Gastroesophageal sphincter (tissue), 4 donors: ENCODE measurements around the gene CWC25. TPM values are rescaled to one million over a fixed set of nuclear protein-coding genes. Genes with fewer than 3 reads are reported as not detected.

Source experiments
- ATAC-seq: fragments of 150-250 bp; one replicate; pipeline ENCODE4 v1.9.1; 2016; ENCODE audit warnings: mild to moderate bottlenecking, moderate library complexity
- H3K27ac ChIP-seq, 4 donors: fragments of 200-600 bp; sonication (generic) in 3 of 4; 1 replicate in 3 of 4; 2 replicates in 1 of 4; pipeline ENCODE4 v1.5.1; 2016 to 2019
- H3K27me3 ChIP-seq: fragments of 200-600 bp; sonication (generic); one replicate; pipeline ENCODE4 v1.5.1; 2019
- H3K36me3 ChIP-seq, 2 donors: fragments of 200-600 bp; sonication (generic); one replicate each; pipeline ENCODE4 v1.5.1; 2019; ENCODE audit warnings: control low read depth in 1 of 2
- H3K4me1 ChIP-seq, 3 donors: fragments of 200-600 bp; sonication (generic); 1 replicate in 2 of 3; 2 replicates in 1 of 3; pipeline ENCODE4 v1.5.1; 2016 to 2019; ENCODE audit warnings: control low read depth in 2 of 3
- H3K4me3 ChIP-seq, 2 donors: fragments of 200-600 bp; sonication (generic); one replicate each; pipeline ENCODE4 v1.5.1; 2019; ENCODE audit warnings: mild to moderate bottlenecking in 1 of 2, moderate library complexity in 1 of 2
- H3K9me3 ChIP-seq, 3 donors: fragments of 200-600 bp; sonication (generic); one replicate each; pipeline ENCODE4 v1.5.1; 2017 to 2019; ENCODE audit warnings: control low read depth in 2 of 3
- CTCF ChIP-seq, 4 experiments: fragments of 200-600 bp in 2 of 4; fragments of 450-650 bp in 2 of 4; sonication (generic) in 1 of 4; IDR thresholded peaks; one replicate each; pipeline ENCODE4 v1.5.1; 2017 to 2019; ENCODE audit warnings: antibody characterized with exemption in 4 of 4, mild to moderate bottlenecking in 2 of 4, moderate library complexity in 2 of 4
- EP300 ChIP-seq: sonication (generic); formaldehyde crosslinking; IDR thresholded peaks from one replicate; pipeline ENCODE4 v1.6.1; 2017; ENCODE audit warnings: antibody characterized with exemption, mild to moderate bottlenecking
- POLR2A ChIP-seq, 2 donors: fragments of 450-650 bp; IDR thresholded peaks; one replicate each; pipeline ENCODE4 v1.6.1; 2017; ENCODE audit warnings: antibody characterized with exemption in 2 of 2, mild to moderate bottlenecking in 2 of 2, moderate library complexity in 1 of 2
- POLR2AphosphoS5 ChIP-seq: sonication (generic); formaldehyde crosslinking; IDR thresholded peaks from one replicate; pipeline ENCODE4 v1.6.1; 2017; ENCODE audit warnings: antibody characterized with exemption
- WGBS, 2 donors: methylation state at CpG; one replicate each; pipeline ENCODE4 v1.1.5; 2018; ENCODE audit warnings: low coverage in 1 of 2; 5-methylcytosine and 5-hydroxymethylcytosine counted together
- total RNA-seq, 4 donors: library from RNA; depleted of rRNA; stranded (reverse); fragments of >200 nt; gene quantifications; one replicate each; pipeline ENCODE4 v1.1.0, GENCODE V29; 2016

Gene CWC25
- total RNA-seq, 4 donors from 2014 or later = 13.6 to 35.0 (median 23.3) TPM

DNA sequence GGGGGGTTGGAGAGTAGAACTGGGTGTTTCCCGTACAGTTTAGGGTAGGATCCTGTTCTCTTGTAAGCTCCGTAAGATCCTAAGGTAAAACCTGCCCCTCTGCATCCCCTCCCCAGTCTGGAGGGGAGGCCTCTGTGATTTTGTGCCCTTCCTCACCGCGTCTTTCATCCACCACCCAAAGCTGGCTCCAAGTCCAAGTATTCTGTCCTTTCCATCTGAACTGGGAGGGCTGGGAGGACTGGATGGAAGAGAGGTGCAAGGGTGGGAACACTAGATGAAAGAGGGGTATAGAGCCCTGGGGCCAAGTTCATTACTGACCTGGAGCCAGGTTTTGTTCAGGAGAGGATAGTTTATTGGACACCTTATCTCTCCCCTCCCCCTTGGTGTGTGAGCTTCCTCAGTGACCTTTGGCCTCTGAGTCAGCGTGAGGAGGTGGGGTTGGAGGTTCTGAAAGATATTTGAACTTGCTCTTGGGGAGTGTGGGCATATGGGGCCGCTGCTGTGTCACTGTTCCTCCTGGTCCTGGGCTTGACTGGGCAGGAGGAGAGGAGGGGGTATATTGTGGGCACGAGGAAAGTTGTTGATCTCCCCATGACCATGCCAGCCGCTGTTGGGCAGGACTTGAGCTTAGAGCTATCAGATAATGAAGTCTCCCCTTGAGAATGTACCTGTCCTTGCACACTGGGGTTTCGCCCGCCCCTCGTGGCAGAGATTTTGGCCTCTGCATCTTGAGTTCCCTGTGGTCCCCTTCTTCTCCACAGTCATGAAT, 46.3 kb upstream of the CWC25 start:
- H3K36me3 ChIP-seq = no peaks in the 10 kb centered on the region
- no peak for ATAC-seq
- WGBS, 2 donors = 6 to 51% methylated on average over 2 to 4 of the region's 11 CpGs
- peak overlapping the region; percentile 84 to 97 for H3K4me3 ChIP-seq
- H3K27me3 ChIP-seq = no peaks in the 10 kb centered on the region
- peak in 1 of 4 experiments; percentile 28 for TF ChIP-seq CTCF (IDR thresholded peaks at IDR 0.05)
- TF ChIP-seq POLR2AphosphoS5 = peak; percentile 56
- no peak for TF ChIP-seq EP300
- no peak for TF ChIP-seq POLR2A (IDR thresholded peaks at IDR 0.05)
- H3K4me1 ChIP-seq = peaks cover 0 to 73% (median 49%) of the 10 kb centered on the region in 3 donors
- no peaks in the 10 kb centered on the region for H3K9me3 ChIP-seq
- H3K27ac ChIP-seq = peak overlapping the region; percentile 89 to 96 (median 94)

- Histone ChIP-seq H3K27me3 (no peaks in the 10 kb centered on the region), H3K36me3 (no peaks in the 10 kb centered on the region), H3K4me1 (peaks cover 0 to 64% (median 44%) of the 10 kb centered on the region in 3 donors), H3K9me3 (no peaks in the 10 kb centered on the region), H3K4me3 (peak overlapping the region; percentile 84 to 97), H3K27ac (peak overlapping the region; percentile 89 to 96 (median 94))
- ATAC-seq = peak; percentile 44
- TF ChIP-seq CTCF (IDR thresholded peaks at IDR 0.05) = peak in 1 of 4 experiments; percentile 33
- no peak for TF ChIP-seq POLR2A (IDR thresholded peaks at IDR 0.05)
- TF ChIP-seq POLR2AphosphoS5 = no peak
- no peak for TF ChIP-seq EP300
- WGBS, 2 donors = 0% methylated on average over 2 to 11 of the region's 56 CpGs
Measured at GRCh38 chr17:38870259-38871165, 45.4 kb upstream of the CWC25 start.

GRCh38 chr17:38869526-38870258, 44.6 kb upstream of the CWC25 start, which contains the start of gene LASP1:
Gene LASP1 (plus strand): TSS chr17:38870058. CDS start chr17:38870190, 132 bp downstream.
- Histone ChIP-seq H3K27ac (peak within 1 kb of the TSS; percentile 89 to 96 (median 94)), H3K27me3 (no peaks in the 10 kb centered on the region), H3K9me3 (no peaks in the 10 kb centered on the region), H3K4me1 (peaks cover 0 to 56% (median 36%) of the 10 kb centered on the region in 3 donors), H3K36me3 (no peaks in the 10 kb centered on the region), H3K4me3 (peak within 1 kb of the TSS; percentile 84 to 97)
- WGBS, 2 donors = 0 to 6% methylated on average over 4 to 6 of the region's 73 CpGs
- ATAC-seq = peak; percentile 82
- peak in 1 of 4 experiments; percentile 14 for TF ChIP-seq CTCF (IDR thresholded peaks at IDR 0.05)
- TF ChIP-seq POLR2AphosphoS5 = peak; percentile 98
- TF ChIP-seq POLR2A (IDR thresholded peaks at IDR 0.05) = peak; percentile 96 to 97
- no peak for TF ChIP-seq EP300

DNA sequence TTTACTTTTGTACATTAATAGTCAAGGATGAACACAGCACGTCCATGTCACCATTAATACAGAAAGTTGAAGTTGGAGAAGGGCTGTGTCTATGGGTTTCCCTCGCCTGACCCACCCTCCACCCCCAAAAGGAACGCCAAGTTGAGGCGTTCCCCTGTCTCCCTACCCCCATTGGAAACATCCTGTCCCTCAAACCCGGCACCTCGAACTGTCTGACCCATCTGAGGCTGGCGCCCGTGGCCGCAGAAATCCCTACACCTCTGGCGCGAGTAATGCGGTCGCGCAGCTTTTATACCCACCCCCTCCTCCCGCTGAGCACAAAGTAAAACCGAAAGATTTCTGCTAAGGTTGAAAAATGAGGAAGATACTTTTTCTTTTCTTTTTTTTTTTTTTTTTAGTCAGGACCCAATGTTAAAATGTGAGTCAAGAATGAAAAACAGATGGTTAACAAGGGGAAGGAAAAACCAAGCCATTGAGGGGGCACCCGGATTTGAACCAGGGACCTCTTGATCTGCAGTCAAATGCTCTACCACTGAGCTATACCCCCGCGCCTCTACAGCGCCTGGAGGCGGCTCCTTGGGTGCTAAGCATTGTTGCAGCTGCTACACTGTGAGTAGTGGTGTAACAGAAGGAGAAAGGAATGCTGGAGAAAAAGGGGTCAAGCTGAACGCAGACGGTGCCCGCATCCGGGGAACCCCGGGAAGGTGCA, 43.9 kb upstream of the CWC25 start:
- no peak for TF ChIP-seq POLR2A (IDR thresholded peaks at IDR 0.05)
- TF ChIP-seq CTCF (IDR thresholded peaks at IDR 0.05) = peak in 2 of 4 experiments; percentile 26 to 34
- Histone ChIP-seq H3K9me3 (no peaks in the 10 kb centered on the region), H3K4me1 (peaks cover 0 to 49% (median 29%) of the 10 kb centered on the region in 3 donors), H3K4me3 (peak overlapping the region; percentile 84 to 97), H3K27ac (peak overlapping the region; percentile 89 to 96 (median 94)), H3K36me3 (no peaks in the 10 kb centered on the region), H3K27me3 (no peaks in the 10 kb centered on the region)
- ATAC-seq = peak; percentile 81
- WGBS, 2 donors = 0% methylated on average over 18 to 23 of the region's 26 CpGs
